ENCODE data around the gene LDB3.

DNA sequence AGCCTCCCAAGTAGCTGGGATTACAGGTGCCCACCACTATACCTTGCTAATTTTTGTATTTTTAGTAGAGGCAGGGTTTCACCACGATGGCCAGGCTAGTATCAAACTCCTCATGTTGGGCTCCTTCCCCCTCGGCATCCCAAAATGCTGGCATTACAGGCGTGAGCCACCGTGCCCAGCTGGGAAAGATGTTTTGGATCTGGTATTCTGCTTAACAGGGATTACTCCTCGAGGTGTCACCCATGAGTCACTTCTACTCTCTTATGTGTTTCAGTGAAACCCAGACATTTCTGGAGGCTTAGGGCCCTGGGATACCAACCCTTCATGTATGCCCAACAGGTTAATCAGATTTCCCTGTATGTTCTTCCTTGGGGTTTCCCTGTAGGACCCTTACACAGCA, 25.8 kb upstream of the LDB3 start:
- TF ChIP-seq, protein P1, sequence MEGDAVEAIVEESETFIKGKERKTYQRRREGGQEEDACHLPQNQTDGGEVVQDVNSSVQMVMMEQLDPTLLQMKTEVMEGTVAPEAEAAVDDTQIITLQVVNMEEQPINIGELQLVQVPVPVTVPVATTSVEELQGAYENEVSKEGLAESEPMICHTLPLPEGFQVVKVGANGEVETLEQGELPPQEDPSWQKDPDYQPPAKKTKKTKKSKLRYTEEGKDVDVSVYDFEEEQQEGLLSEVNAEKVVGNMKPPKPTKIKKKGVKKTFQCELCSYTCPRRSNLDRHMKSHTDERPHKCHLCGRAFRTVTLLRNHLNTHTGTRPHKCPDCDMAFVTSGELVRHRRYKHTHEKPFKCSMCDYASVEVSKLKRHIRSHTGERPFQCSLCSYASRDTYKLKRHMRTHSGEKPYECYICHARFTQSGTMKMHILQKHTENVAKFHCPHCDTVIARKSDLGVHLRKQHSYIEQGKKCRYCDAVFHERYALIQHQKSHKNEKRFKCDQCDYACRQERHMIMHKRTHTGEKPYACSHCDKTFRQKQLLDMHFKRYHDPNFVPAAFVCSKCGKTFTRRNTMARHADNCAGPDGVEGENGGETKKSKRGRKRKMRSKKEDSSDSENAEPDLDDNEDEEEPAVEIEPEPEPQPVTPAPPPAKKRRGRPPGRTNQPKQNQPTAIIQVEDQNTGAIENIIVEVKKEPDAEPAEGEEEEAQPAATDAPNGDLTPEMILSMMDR (IDR thresholded peaks at IDR 0.05; ENCODE audit: low read length): peak; percentile 17; the same call in 1 of the 2 replicates
- TF ChIP-seq EZH2phosphoT487 (IDR thresholded peaks at IDR 0.05; ENCODE audit: low read length) (no peak), EZH2 (optimal IDR thresholded peaks at IDR 0.05; ENCODE audit: low read depth, low read length) (no peak)
